ENCODE measurements around the gene IGLL1. TPM values are rescaled to one million over a fixed set of nuclear protein-coding genes. Genes with fewer than 3 reads are reported as not detected.

IGLL1 gene
- total and polyA plus RNA-seq, 2 donors (not counting 3 experiments of a cell fraction or from before 2014, with no cell fraction given) = not detected

GRCh38 chr22:23564276-23564675, 15.8 kb downstream of the IGLL1 start:
- Histone ChIP-seq H3K27ac (ENCODE audit: insufficient read depth, low read depth, low read length) (no peak overlapping the region), H3K4me2 (ENCODE audit: insufficient read depth, low read length) (no peak overlapping the region), H3K9me1 (replicated peaks; ENCODE audit: control insufficient read depth, extremely low read depth, insufficient read depth, low read length) (no peaks in the 10 kb centered on the region), H3K9me3 (replicated peaks; ENCODE audit: control insufficient read depth, insufficient read depth, low read length) (no peaks in the 10 kb centered on the region), H3K9ac (replicated peaks; ENCODE audit: extremely low read depth, insufficient read depth, low read length) (no peak overlapping the region), H3K4me3 (replicated peaks in 1 of 3; ENCODE audit: insufficient read depth in 1 of 3, low read depth in 1 of 3, low read length in 3 of 3) (no peak overlapping the region), H3K27me3 (ENCODE audit: control insufficient read depth in 2 of 2, insufficient read depth in 2 of 2, low read length in 2 of 2) (peaks cover 16 to 19% of the 10 kb centered on the region in 2 experiments), H3K4me1 (ENCODE audit: control insufficient read depth, extremely low read depth, insufficient read depth, low read length) (peaks cover 2% of the 10 kb centered on the region), H2AFZ (ENCODE audit: low read depth, low read length) (no peak overlapping the region), H3K79me2 (ENCODE audit: control insufficient read depth, insufficient read depth, low read length) (no peaks in the 10 kb centered on the region), H4K20me1 (replicated peaks; ENCODE audit: control insufficient read depth, extremely low read depth, insufficient read depth, low read length) (no peaks in the 10 kb centered on the region), H3K36me3 (ENCODE audit: control insufficient read depth in 2 of 2, extremely low read depth in 1 of 2, insufficient read depth in 2 of 2, low read length in 2 of 2) (no peaks in the 10 kb centered on the region)
- no peak for FAIRE-seq
- POLR2A ChIA-PET = no interaction called here
- CTCF ChIA-PET = no interaction called here
- intact Hi-C loops (cut with micrococcal nuclease) (no loop called here), dilution Hi-C loops (cut with MboI; ENCODE audit: extremely low pct_ligation_motif_present, low sequenced_read_pairs) (no loop called here)
- TF ChIP-seq POLR2A (IDR thresholded peaks at IDR 0.05; ENCODE audit: low read depth, low read length) = no peak
- no peak for TF ChIP-seq GATA2 (IDR thresholded peaks at IDR 0.05; ENCODE audit: insufficient read depth, insufficient read length, low read depth, low read length)
- TF ChIP-seq MAX (IDR thresholded peaks at IDR 0.05; ENCODE audit: insufficient read depth, insufficient read length) = no peak
- TF ChIP-seq POLR2AphosphoS5 (IDR thresholded peaks at IDR 0.05; ENCODE audit: insufficient read depth, low read depth, low read length) = no peak
- TF ChIP-seq FOS (IDR thresholded peaks at IDR 0.05; ENCODE audit: borderline replicate concordance, insufficient read depth, low read length) = no peak
- no peak for TF ChIP-seq CTCF (IDR thresholded peaks at IDR 0.05; ENCODE audit: extremely low read depth in 1 of 2, insufficient read depth in 1 of 2, low read depth in 1 of 2, low read length in 2 of 2)
- TF ChIP-seq JUN (IDR thresholded peaks at IDR 0.05; ENCODE audit: borderline replicate concordance, insufficient read depth, insufficient read length, low read depth) = no peak
- TF ChIP-seq MYC (IDR thresholded peaks at IDR 0.05; ENCODE audit: low read depth, low read length) = no peak
- no peak for TF ChIP-seq EZH2 (IDR thresholded peaks at IDR 0.05; ENCODE audit: borderline replicate concordance, low read depth, low read length, severe bottlenecking)
- DNase-seq (ENCODE audit: low read depth, low spot score) = no peak
- no TSS peak for BruUV-seq (replicated peaks)
